ENCODE measurements around the gene MCM3AP.

MCM3AP gene

GRCh38 chr21:46285206-46285661 is at the start of gene MCM3AP:
Gene MCM3AP (minus strand): TSS chr21:46285611. CDS start chr21:46285286, 325 bp downstream.
- peaks cover 35% of the 10 kb centered on the region for H3K4me1 ChIP-seq (ENCODE audit: insufficient read depth, low read length)
- H3K9me3 ChIP-seq (ENCODE audit: low read length): peaks cover 8% of the 10 kb centered on the region
- peak within 1 kb of the TSS; percentile 83 for H2AFZ ChIP-seq (ENCODE audit: low read depth, low read length)
- peak within 1 kb of the TSS; percentile 86 for H3K4me3 ChIP-seq (ENCODE audit: low read length)
- peaks cover 52% of the 10 kb centered on the region for H3K36me3 ChIP-seq (ENCODE audit: insufficient read depth, low read length)
- no peaks in the 10 kb centered on the region for H3K27me3 ChIP-seq (ENCODE audit: insufficient read depth, low read length)

GRCh38 chr21:46334351-46335140 is 49.1 kb upstream of the MCM3AP start:
- no peak overlapping the region for H2AFZ ChIP-seq (ENCODE audit: low read depth, low read length)
- peaks cover 64% of the 10 kb centered on the region for H3K36me3 ChIP-seq (ENCODE audit: insufficient read depth, low read length)
- no peak overlapping the region for H3K4me3 ChIP-seq (ENCODE audit: low read length)
- H3K4me1 ChIP-seq (ENCODE audit: insufficient read depth, low read length): no peaks in the 10 kb centered on the region
- no peaks in the 10 kb centered on the region for H3K27me3 ChIP-seq (ENCODE audit: insufficient read depth, low read length)
- no peaks in the 10 kb centered on the region for H3K9me3 ChIP-seq (ENCODE audit: low read length)

- Histone ChIP-seq H3K9me3 (ENCODE audit: low read length) (no peaks in the 10 kb centered on the region), H3K4me3 (ENCODE audit: low read length) (no peak overlapping the region), H3K36me3 (ENCODE audit: insufficient read depth, low read length) (peaks cover 50% of the 10 kb centered on the region), H3K4me1 (ENCODE audit: insufficient read depth, low read length) (peaks cover 4% of the 10 kb centered on the region), H3K27me3 (ENCODE audit: insufficient read depth, low read length) (no peaks in the 10 kb centered on the region), H2AFZ (ENCODE audit: low read depth, low read length) (no peak overlapping the region)
Observed at GRCh38 chr21:46329796-46330195, 44.4 kb upstream of the MCM3AP start.

- H3K9me3 ChIP-seq (ENCODE audit: low read length): no peaks in the 10 kb centered on the region
- no peaks in the 10 kb centered on the region for H3K27me3 ChIP-seq (ENCODE audit: insufficient read depth, low read length)
- no peak overlapping the region for H3K4me3 ChIP-seq (ENCODE audit: low read length)
- peaks cover 4% of the 10 kb centered on the region for H3K4me1 ChIP-seq (ENCODE audit: insufficient read depth, low read length)
- peaks cover 42% of the 10 kb centered on the region for H3K36me3 ChIP-seq (ENCODE audit: insufficient read depth, low read length)
- H2AFZ ChIP-seq (ENCODE audit: low read depth, low read length): no peak overlapping the region
Observed at GRCh38 chr21:46328151-46328550, 42.7 kb upstream of the MCM3AP start.

- no peaks in the 10 kb centered on the region for H3K9me3 ChIP-seq (ENCODE audit: low read length)
- H3K4me3 ChIP-seq (ENCODE audit: low read length): no peak overlapping the region
- H3K4me1 ChIP-seq (ENCODE audit: insufficient read depth, low read length): peaks cover 6% of the 10 kb centered on the region
- no peaks in the 10 kb centered on the region for H3K27me3 ChIP-seq (ENCODE audit: insufficient read depth, low read length)
- H3K36me3 ChIP-seq (ENCODE audit: insufficient read depth, low read length): peaks cover 40% of the 10 kb centered on the region
- no peak overlapping the region for H2AFZ ChIP-seq (ENCODE audit: low read depth, low read length)
Observed at GRCh38 chr21:46327711-46328110, 42.3 kb upstream of the MCM3AP start.

- Histone ChIP-seq H3K36me3 (ENCODE audit: insufficient read depth, low read length) (peaks cover 38% of the 10 kb centered on the region), H3K27me3 (ENCODE audit: insufficient read depth, low read length) (no peaks in the 10 kb centered on the region), H2AFZ (ENCODE audit: low read depth, low read length) (no peak overlapping the region), H3K9me3 (ENCODE audit: low read length) (no peaks in the 10 kb centered on the region), H3K4me1 (ENCODE audit: insufficient read depth, low read length) (peaks cover 21% of the 10 kb centered on the region), H3K4me3 (ENCODE audit: low read length) (no peak overlapping the region)
Observed at GRCh38 chr21:46326110-46326703, 40.8 kb upstream of the MCM3AP start.

GRCh38 chr21:46325073-46325912 is 39.9 kb upstream of the MCM3AP start:
- peak overlapping the region; percentile 93 for H2AFZ ChIP-seq (ENCODE audit: low read depth, low read length)
- H3K9me3 ChIP-seq (ENCODE audit: low read length): no peaks in the 10 kb centered on the region
- H3K4me3 ChIP-seq (ENCODE audit: low read length): peak overlapping the region; percentile 93
- H3K4me1 ChIP-seq (ENCODE audit: insufficient read depth, low read length): peaks cover 29% of the 10 kb centered on the region
- H3K27me3 ChIP-seq (ENCODE audit: insufficient read depth, low read length): no peaks in the 10 kb centered on the region
- H3K36me3 ChIP-seq (ENCODE audit: insufficient read depth, low read length): peaks cover 42% of the 10 kb centered on the region

GRCh38 chr21:46324390-46325072 is 39.1 kb upstream of the MCM3AP start:
- H3K4me1 ChIP-seq (ENCODE audit: insufficient read depth, low read length): peaks cover 29% of the 10 kb centered on the region
- H2AFZ ChIP-seq (ENCODE audit: low read depth, low read length): peak overlapping the region; percentile 93
- peaks cover 35% of the 10 kb centered on the region for H3K36me3 ChIP-seq (ENCODE audit: insufficient read depth, low read length)
- no peaks in the 10 kb centered on the region for H3K9me3 ChIP-seq (ENCODE audit: low read length)
- H3K4me3 ChIP-seq (ENCODE audit: low read length): peak overlapping the region; percentile 99
- H3K27me3 ChIP-seq (ENCODE audit: insufficient read depth, low read length): no peaks in the 10 kb centered on the region

GRCh38 chr21:46323710-46324389 is 38.4 kb upstream of the MCM3AP start, which contains the start of the genes C21orf58 and PCNT:
Gene C21orf58 (minus strand): TSS chr21:46323870. CDS start chr21:46322738, 1,132 bp downstream.
Gene PCNT (plus strand): TSS chr21:46324156. CDS start chr21:46324229, 73 bp downstream.
- H3K9me3 ChIP-seq (ENCODE audit: low read length): no peaks in the 10 kb centered on the region
- H3K4me3 ChIP-seq (ENCODE audit: low read length): peak within 1 kb of the TSS; percentile 99
- no peaks in the 10 kb centered on the region for H3K27me3 ChIP-seq (ENCODE audit: insufficient read depth, low read length)
- peaks cover 28% of the 10 kb centered on the region for H3K36me3 ChIP-seq (ENCODE audit: insufficient read depth, low read length)
- H2AFZ ChIP-seq (ENCODE audit: low read depth, low read length): peak within 1 kb of the TSS; percentile 93
- peaks cover 29% of the 10 kb centered on the region for H3K4me1 ChIP-seq (ENCODE audit: insufficient read depth, low read length)

GRCh38 chr21:46323227-46323709 is 37.9 kb upstream of the MCM3AP start:
- Histone ChIP-seq H3K27me3 (ENCODE audit: insufficient read depth, low read length) (no peaks in the 10 kb centered on the region), H3K4me1 (ENCODE audit: insufficient read depth, low read length) (peaks cover 29% of the 10 kb centered on the region), H2AFZ (ENCODE audit: low read depth, low read length) (peak overlapping the region; percentile 70), H3K4me3 (ENCODE audit: low read length) (peak overlapping the region; percentile 99), H3K36me3 (ENCODE audit: insufficient read depth, low read length) (peaks cover 22% of the 10 kb centered on the region), H3K9me3 (ENCODE audit: low read length) (no peaks in the 10 kb centered on the region)

GRCh38 chr21:46322351-46323226 is 37.2 kb upstream of the MCM3AP start:
- peak overlapping the region; percentile 70 for H2AFZ ChIP-seq (ENCODE audit: low read depth, low read length)
- H3K36me3 ChIP-seq (ENCODE audit: insufficient read depth, low read length): peaks cover 17% of the 10 kb centered on the region

More at GRCh38 chr21:46322351-46323226, 37.2 kb upstream of the MCM3AP start:
- H3K27me3 ChIP-seq (ENCODE audit: insufficient read depth, low read length): no peaks in the 10 kb centered on the region
- peaks cover 29% of the 10 kb centered on the region for H3K4me1 ChIP-seq (ENCODE audit: insufficient read depth, low read length)
- H3K9me3 ChIP-seq (ENCODE audit: low read length): no peaks in the 10 kb centered on the region
- peak overlapping the region; percentile 99 for H3K4me3 ChIP-seq (ENCODE audit: low read length)
